Epithelial cell of proximal tubule (primary cell): ENCODE measurements around the gene FDX2. TPM values are rescaled to one million over a fixed set of nuclear protein-coding genes. Genes with fewer than 3 reads are reported as not detected.

Source experiments
- DNase-seq: peaks from one replicate; pipeline ENCODE4 v3.0.0-alpha.2; 2011; ENCODE audit warnings: low read depth
- H3K4me3 ChIP-seq: 2 replicates; pipeline ENCODE4 v1.5.1; 2011; ENCODE audit warnings: low read depth, mild to moderate bottlenecking, low read length
- CTCF ChIP-seq: conservative IDR thresholded peaks from 2 replicates; pipeline ENCODE4 v1.5.1; 2012; ENCODE audit warnings: low read depth, mild to moderate bottlenecking, low read length
- total RNA-seq: library from RNA; depleted of rRNA; stranded (reverse); fragments of >200 nt; gene quantifications from 2 replicates; pipeline ENCODE4 v1.2.3, GENCODE V29; 2015

Gene FDX2
- total RNA-seq, 1 donor from 2014 or later = 57.6 TPM

GRCh38 chr19:10356431-10356830 is 40.6 kb upstream of the FDX2 start:
- no peak for TF ChIP-seq CTCF
- DNase-seq = no peak

GRCh38 chr19:10353793-10354391 is 38.1 kb upstream of the FDX2 start:
- DNase-seq = no peak
- TF ChIP-seq CTCF = no peak
- no peak overlapping the region for H3K4me3 ChIP-seq

More at GRCh38 chr19:10356431-10356830, 40.6 kb upstream of the FDX2 start:
- no peak overlapping the region for H3K4me3 ChIP-seq

GRCh38 chr19:10352764-10353671 is 37.2 kb upstream of the FDX2 start:
- no peak overlapping the region for H3K4me3 ChIP-seq
- DNase-seq = no peak
- TF ChIP-seq CTCF = no peak

- DNase-seq = no peak
- TF ChIP-seq CTCF = no peak
Observed at GRCh38 chr19:10346509-10346908, 30.7 kb upstream of the FDX2 start.

GRCh38 chr19:10344780-10345179 is 29.0 kb upstream of the FDX2 start:
- no peak for TF ChIP-seq CTCF
- H3K4me3 ChIP-seq = no peak overlapping the region
- DNase-seq = no peak

More at GRCh38 chr19:10346509-10346908, 30.7 kb upstream of the FDX2 start:
- no peak overlapping the region for H3K4me3 ChIP-seq

GRCh38 chr19:10343495-10343894 is 27.7 kb upstream of the FDX2 start:
- no peak for DNase-seq
- no peak for TF ChIP-seq CTCF
- no peak overlapping the region for H3K4me3 ChIP-seq
